Right lobe of liver (tissue), 6 donors: ENCODE data around the gene TSR3. TPM values are rescaled to one million over a fixed set of nuclear protein-coding genes. Genes with fewer than 3 reads are reported as not detected.

Source experiments
- ATAC-seq, 4 donors: fragments of 200-7000 bp; cut with Tn5 transposase; one replicate each; pipeline ENCODE4 v1.9.1; 2020; ENCODE audit warnings: mild to moderate bottlenecking in 4 of 4, moderate library complexity in 4 of 4
- DNase-seq, 3 donors: peaks; one replicate each; pipeline ENCODE4 v3.0.0-alpha.2; 2020
- H3K27ac ChIP-seq, 3 donors: fragments of 200-600 bp; one replicate each; pipeline ENCODE4 v1.8.0; 2022
- H3K27me3 ChIP-seq, 2 donors: fragments of 200-600 bp; one replicate each; pipeline ENCODE4 v1.8.0; 2022
- H3K36me3 ChIP-seq, 4 donors: fragments of 200-600 bp; sonication (generic) in 1 of 4; one replicate each; pipeline versions ENCODE4 v1.5.1 to v1.8.0; 2017 to 2022; ENCODE audit warnings: control low read depth in 1 of 4
- H3K4me1 ChIP-seq, 4 donors: fragments of 200-600 bp; sonication (generic) in 1 of 4; one replicate each; pipeline versions ENCODE4 v1.5.1 to v1.8.0; 2017 to 2022; ENCODE audit warnings: control low read depth in 1 of 4
- H3K4me3 ChIP-seq, 3 donors: fragments of 200-600 bp; one replicate each; pipeline ENCODE4 v1.8.0; 2022
- H3K9me3 ChIP-seq, 4 donors: fragments of 200-600 bp; sonication (generic) in 1 of 4; one replicate each; pipeline versions ENCODE4 v1.5.1 to v1.8.0; 2017 to 2022; ENCODE audit warnings: control low read depth in 1 of 4
- POLR2A ChIP-seq: fragments of 450-650 bp; IDR thresholded peaks from one replicate; pipeline ENCODE4 v1.6.1; 2017; ENCODE audit warnings: antibody characterized with exemption, mild to moderate bottlenecking
- WGBS: methylation state at CpG from one replicate; pipeline ENCODE4 v1.1.6; 2018; ENCODE audit warnings: low coverage, low lambda C conversion rate; ENCODE audit not compliant: insufficient coverage; ENCODE audit errors: missing lambda C conversion rate; 5-methylcytosine and 5-hydroxymethylcytosine counted together
- intact Hi-C, 2 donors: fragments of 100-400 bp; cut with DNase I; formaldehyde crosslinking; loops; one replicate each; pipeline versions ENCODE4 v1.11.2 to v1.14.1; 2022
- long read RNA-seq: library from polyadenylated mRNA; unstranded; transcript quantifications from one replicate; pipeline ENCODE4 v2.0.0, GENCODE V29; 2019
- total RNA-seq, 6 experiments: library from RNA; depleted of rRNA in 2 of 6; stranded (reverse); fragments of >200 nt in 2 of 6; fragmentation: NEBNext Ultra II Directional in 3 of 6; extraction: Animal tissue kit (Norgen Biotek cat#: 25700) in 3 of 6; gene quantifications; one replicate each; pipeline versions ENCODE4 v1.1.0 to v1.2.4, GENCODE V29; 2016 to 2023
- TF ChIP-seq, protein P1 (sequence below), 4 donors: fragments of 200-600 bp in 3 of 4; fragments of 450-650 bp in 1 of 4; IDR thresholded peaks; one replicate each; pipeline versions ENCODE4 v1.5.1 to v1.8.0; 2016 to 2022; ENCODE audit warnings: antibody characterized with exemption in 4 of 4, mild to moderate bottlenecking in 2 of 4
- donor health status: DM: no; HTN: yes; CAD: no.
- donor health status: DM: no; HTN: no; CAD: no.
- donor health status: DM: no; HTN: no; CAD: no.
- donor health status: DM: no; HTN: yes; CAD: no.
- donor health status: DM: no; HTN: yes; CAD: no.

TSR3 gene
- 10 to 100 TPM; 20.7 to 66.5 (median 24.5) TPM for total RNA-seq
- long read RNA-seq, partial matches to known transcripts = 4 of 4 reads
- long read RNA-seq, other reads (novel, unspliced or antisense) = 0 of 4 reads

DNA sequence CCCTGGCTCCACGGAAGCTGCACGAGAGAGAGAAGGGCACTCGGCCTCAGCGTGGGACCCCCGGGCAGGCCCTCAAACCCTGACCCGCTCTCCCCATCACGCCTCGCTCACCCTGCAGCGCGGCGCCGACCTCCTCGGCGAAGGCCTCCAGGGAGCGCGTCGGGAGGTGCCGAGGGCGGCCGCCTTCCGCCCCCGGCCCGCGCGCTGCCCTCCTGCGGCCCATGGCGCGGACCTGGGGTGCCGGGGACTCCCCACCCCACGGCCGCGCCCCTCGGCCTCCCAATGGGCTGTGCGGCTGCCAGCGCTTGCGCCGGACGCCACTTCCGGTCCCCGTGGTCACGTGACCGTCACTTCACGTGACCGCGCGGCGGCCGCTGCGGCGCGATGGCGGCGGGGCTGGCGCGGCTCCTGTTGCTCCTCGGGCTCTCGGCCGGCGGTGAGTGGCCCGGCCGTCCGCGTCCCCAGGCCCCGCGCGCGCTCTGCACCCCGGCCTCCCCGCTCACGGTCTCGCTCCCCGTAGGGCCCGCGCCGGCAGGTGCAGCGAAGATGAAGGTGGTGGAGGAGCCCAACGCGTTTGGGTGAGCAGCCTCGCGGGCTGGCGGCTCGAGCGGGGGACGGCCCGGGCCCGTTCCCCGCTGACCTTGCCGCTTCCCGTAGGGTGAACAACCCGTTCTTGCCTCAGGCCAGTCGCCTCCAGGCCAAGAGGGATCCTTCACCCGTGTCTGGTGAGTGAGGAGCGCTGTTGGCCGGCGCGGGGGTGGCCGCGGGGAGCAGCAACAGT is at the start of gene TSR3, which contains the start of gene GNPTG:
TSR3 (minus strand) TSS at position 297 of the 781 bp plus-strand sequence; CDS start at position 223, 74 bp downstream.
GNPTG (plus strand) TSS at position 350 of the 781 bp plus-strand sequence; CDS start at position 385, 35 bp downstream.
- Histone ChIP-seq H3K27ac (peak within 1 kb of the TSS; percentile 40 to 65 (median 57)), H3K27me3 (no peaks in the 10 kb centered on the region), H3K4me3 (peak within 1 kb of the TSS; percentile 98 to 100 (median 100)), H3K4me1 (peaks cover 0 to 26% (median 12%) of the 10 kb centered on the region in 4 donors), H3K36me3 (no peaks in the 10 kb centered on the region), H3K9me3 (no peaks in the 10 kb centered on the region)
- whole genome bisulfite sequencing = 0% methylated on average over 9 of the region's 98 CpGs
- intact Hi-C loops = no loop called here
- TF ChIP-seq, protein P1, sequence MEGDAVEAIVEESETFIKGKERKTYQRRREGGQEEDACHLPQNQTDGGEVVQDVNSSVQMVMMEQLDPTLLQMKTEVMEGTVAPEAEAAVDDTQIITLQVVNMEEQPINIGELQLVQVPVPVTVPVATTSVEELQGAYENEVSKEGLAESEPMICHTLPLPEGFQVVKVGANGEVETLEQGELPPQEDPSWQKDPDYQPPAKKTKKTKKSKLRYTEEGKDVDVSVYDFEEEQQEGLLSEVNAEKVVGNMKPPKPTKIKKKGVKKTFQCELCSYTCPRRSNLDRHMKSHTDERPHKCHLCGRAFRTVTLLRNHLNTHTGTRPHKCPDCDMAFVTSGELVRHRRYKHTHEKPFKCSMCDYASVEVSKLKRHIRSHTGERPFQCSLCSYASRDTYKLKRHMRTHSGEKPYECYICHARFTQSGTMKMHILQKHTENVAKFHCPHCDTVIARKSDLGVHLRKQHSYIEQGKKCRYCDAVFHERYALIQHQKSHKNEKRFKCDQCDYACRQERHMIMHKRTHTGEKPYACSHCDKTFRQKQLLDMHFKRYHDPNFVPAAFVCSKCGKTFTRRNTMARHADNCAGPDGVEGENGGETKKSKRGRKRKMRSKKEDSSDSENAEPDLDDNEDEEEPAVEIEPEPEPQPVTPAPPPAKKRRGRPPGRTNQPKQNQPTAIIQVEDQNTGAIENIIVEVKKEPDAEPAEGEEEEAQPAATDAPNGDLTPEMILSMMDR (IDR thresholded peaks at IDR 0.05) = no peak
- peak; percentile 62 for TF ChIP-seq POLR2A
- peak; percentile 83 to 88 (median 88) for DNase-seq
- peak; percentile 64 to 86 (median 78) for ATAC-seq

DNA sequence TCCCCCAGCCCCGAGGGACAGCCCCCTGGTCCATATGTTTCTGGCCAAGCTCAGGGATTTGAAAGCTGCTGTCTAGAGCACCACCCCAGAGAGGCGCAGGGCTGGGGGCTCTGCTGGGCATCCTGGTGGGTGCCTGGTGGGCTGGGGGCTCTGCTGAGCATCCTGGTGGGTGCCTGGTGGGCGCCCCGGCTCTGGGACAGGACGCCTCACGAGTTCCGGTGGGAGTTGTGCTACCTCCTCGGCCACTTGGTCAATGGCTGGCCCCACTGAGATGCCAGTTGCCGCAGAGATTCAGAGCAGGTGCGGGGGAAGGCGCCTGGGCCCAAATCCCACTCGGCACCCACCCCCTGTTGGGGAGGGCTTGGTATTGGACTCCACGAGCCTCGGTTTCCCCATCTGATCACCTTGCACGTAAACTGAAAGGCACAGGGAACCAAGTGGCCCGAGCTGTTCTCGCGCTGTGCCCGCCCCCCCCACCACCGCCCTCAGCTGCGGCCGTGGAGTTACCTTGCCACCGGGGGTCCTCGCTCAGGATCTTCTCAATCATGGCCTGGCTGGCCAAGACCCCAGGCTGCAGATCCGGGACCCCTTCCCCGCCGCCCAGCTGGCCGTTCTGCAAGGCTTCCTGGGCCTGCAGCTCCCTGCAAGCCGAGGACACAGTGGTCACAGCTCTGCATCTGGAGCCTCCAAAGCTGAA is 49.5 kb upstream of the TSR3 start:
- intact Hi-C loops = no loop called here
- no peaks in the 10 kb centered on the region for H3K4me1 ChIP-seq
- no peaks in the 10 kb centered on the region for H3K27me3 ChIP-seq
- 83% methylated on average over 3 of the region's 29 CpGs for WGBS
- peaks cover 0 to 33% (median 5%) of the 10 kb centered on the region in 4 donors for H3K36me3 ChIP-seq
- H3K9me3 ChIP-seq = no peaks in the 10 kb centered on the region
- H3K4me3 ChIP-seq = no peak overlapping the region
- TF ChIP-seq, protein P1 (IDR thresholded peaks at IDR 0.05) = no peak
- no peak for TF ChIP-seq POLR2A
- H3K27ac ChIP-seq = no peak overlapping the region
- DNase-seq = no peak
- ATAC-seq = no peak

DNA sequence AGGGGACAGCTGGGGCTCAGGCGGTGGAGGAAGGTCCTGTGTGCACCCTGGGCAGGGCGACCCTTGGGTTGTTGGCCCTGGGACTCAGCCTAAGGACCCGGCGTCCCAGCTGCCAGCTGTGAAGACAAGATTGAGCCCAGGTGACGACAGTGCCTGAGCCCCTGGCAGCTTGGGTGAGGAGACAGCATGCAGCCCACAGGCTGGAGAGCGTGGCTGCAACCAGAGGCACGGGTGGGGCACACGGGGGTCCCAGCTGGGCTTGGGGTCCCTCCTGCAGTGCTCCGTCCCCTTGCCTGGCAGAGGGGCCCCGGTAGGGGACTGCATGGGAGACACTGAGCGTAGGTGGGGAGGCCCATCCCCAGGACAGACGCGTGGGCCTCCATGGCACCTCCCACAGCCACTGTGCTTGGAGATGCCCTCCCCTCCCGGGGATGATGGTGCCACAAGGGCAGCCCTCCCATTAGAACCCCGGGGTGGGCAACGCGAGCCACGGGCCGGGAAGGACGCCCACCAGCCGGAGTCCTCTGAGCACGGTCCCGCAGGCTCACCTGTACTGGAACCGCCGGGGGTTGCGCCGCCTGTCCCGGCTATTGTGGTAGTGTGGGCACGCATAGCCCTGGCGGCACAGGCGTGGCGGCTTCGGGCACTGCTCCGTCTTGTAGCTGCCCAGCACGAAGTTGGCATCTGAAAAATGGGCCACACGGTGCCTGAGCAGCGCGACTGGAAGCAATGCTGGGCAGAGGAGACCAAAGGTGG is 47.3 kb upstream of the TSR3 start:
- Histone ChIP-seq H3K4me3 (no peak overlapping the region), H3K27me3 (no peaks in the 10 kb centered on the region), H3K27ac (no peak overlapping the region), H3K9me3 (no peaks in the 10 kb centered on the region), H3K4me1 (no peaks in the 10 kb centered on the region), H3K36me3 (peaks cover 0 to 33% (median 5%) of the 10 kb centered on the region in 4 donors)
- intact Hi-C loops = no loop called here
- DNase-seq (no peak), ATAC-seq (peak in 1 of 4 donors; percentile 22)
- TF ChIP-seq, protein P1 (IDR thresholded peaks at IDR 0.05) = no peak
- TF ChIP-seq POLR2A = no peak
- 100% methylated on average over 1 of the region's 38 CpGs for WGBS

DNA sequence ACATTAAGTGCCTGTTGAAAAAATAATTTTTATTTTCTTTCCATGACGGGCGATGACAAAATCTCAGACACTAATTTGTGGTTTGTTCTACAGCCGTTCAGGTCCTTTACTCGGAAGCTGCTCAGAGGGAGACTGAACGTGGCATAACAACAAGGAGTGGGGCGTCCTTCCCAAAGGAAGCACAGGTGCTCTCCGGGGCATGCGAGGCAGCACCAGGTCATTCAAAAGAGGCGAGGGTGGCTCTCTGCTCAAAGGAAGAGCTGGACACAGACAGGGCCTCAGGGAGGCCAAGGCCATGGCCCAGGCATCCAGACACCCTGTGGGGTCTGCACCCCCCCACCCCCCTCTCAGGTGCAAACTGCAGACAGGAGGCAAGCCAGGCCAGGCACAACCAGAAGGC is 46.7 kb upstream of the TSR3 start:
- H3K36me3 ChIP-seq = peaks cover 0 to 40% (median 6%) of the 10 kb centered on the region in 4 donors
- no peak for TF ChIP-seq POLR2A
- H3K4me1 ChIP-seq = no peaks in the 10 kb centered on the region
- intact Hi-C loops = no loop called here
- H3K27ac ChIP-seq = no peak overlapping the region
- H3K4me3 ChIP-seq = no peak overlapping the region
- ATAC-seq = no peak
- H3K27me3 ChIP-seq = no peaks in the 10 kb centered on the region
- 91% methylated on average over 9 of the region's 9 CpGs for WGBS
- H3K9me3 ChIP-seq = no peaks in the 10 kb centered on the region
- DNase-seq = no peak
